ENCODE data around the gene LRBA.

Gene LRBA

GRCh38 chr4:150252741-150253140 is 762.3 kb downstream of the LRBA start:
- WGBS = 94% methylated on average over 5 of the region's 7 CpGs
- Histone ChIP-seq H3K27me3 (ENCODE audit: control insufficient read depth in 1 of 2, insufficient read depth in 1 of 2, low read length in 2 of 2) (no peaks in the 10 kb centered on the region), H3K18ac (ENCODE audit: low read depth in 1 of 2, low read length in 2 of 2) (no peak overlapping the region)

GRCh38 chr4:150252306-150252705 is 762.8 kb downstream of the LRBA start:
- H3K27ac ChIP-seq (ENCODE audit: low read length, poor library complexity, severe bottlenecking) = no peak overlapping the region
- 90% methylated on average over 6 of the region's 6 CpGs for WGBS
- H3K4me1 ChIP-seq (ENCODE audit: control insufficient read depth, insufficient read depth, low read depth, low read length) = peaks cover 8% of the 10 kb centered on the region
- H2BK5ac ChIP-seq (ENCODE audit: low read depth, low read length, poor library complexity, severe bottlenecking) = no peak overlapping the region
- H3K4me3 ChIP-seq (ENCODE audit: insufficient read depth in 1 of 2, low read depth in 1 of 2, low read length in 2 of 2) = no peak overlapping the region
- DNase-seq = no peak
- no peak overlapping the region for H2BK15ac ChIP-seq (ENCODE audit: low read depth, poor library complexity, severe bottlenecking)
- no peak overlapping the region for H2BK120ac ChIP-seq (ENCODE audit: low read depth, low read length)
- no peak overlapping the region for H4K8ac ChIP-seq (ENCODE audit: low read length)
- no peak overlapping the region for H2AK5ac ChIP-seq (ENCODE audit: low read length, severe bottlenecking)
- no peak overlapping the region for H3K23ac ChIP-seq (ENCODE audit: low read length in 2 of 2)
- H2AFZ ChIP-seq (ENCODE audit: low read depth, low read length) = no peak overlapping the region
- no peaks in the 10 kb centered on the region for H3K79me1 ChIP-seq (replicated peaks; ENCODE audit: low read length, poor library complexity, severe bottlenecking)
- no peak overlapping the region for H3K14ac ChIP-seq (ENCODE audit: low read length in 2 of 2)
- H3K4ac ChIP-seq (ENCODE audit: low read depth in 1 of 2, low read length in 2 of 2) = no peak overlapping the region
- no peak overlapping the region for H3K18ac ChIP-seq (ENCODE audit: low read depth in 1 of 2, low read length in 2 of 2)
- no peak overlapping the region for H4K91ac ChIP-seq (ENCODE audit: low read length)
- H3K4me2 ChIP-seq (ENCODE audit: low read length, poor library complexity, severe bottlenecking) = no peak overlapping the region
- no peaks in the 10 kb centered on the region for H3K9me3 ChIP-seq (ENCODE audit: control insufficient read depth, low read length)
- H3K27me3 ChIP-seq (ENCODE audit: control insufficient read depth in 1 of 2, insufficient read depth in 1 of 2, low read length in 2 of 2) = no peaks in the 10 kb centered on the region
- H3K36me3 ChIP-seq (ENCODE audit: control insufficient read depth in 1 of 2, insufficient read depth in 2 of 2, low read depth in 1 of 2, low read length in 2 of 2) = peaks cover 0 to 46% of the 10 kb centered on the region in 2 experiments
- no peak overlapping the region for H2BK12ac ChIP-seq (ENCODE audit: low read length in 2 of 2)
- H3K9ac ChIP-seq (ENCODE audit: low read length) = no peak overlapping the region

More at GRCh38 chr4:150252741-150253140, 762.3 kb downstream of the LRBA start:
- no peak overlapping the region for H2AK5ac ChIP-seq (ENCODE audit: low read length, severe bottlenecking)
- H3K27ac ChIP-seq (ENCODE audit: low read length, poor library complexity, severe bottlenecking) = no peak overlapping the region
- H4K91ac ChIP-seq (ENCODE audit: low read length) = no peak overlapping the region
- H2BK120ac ChIP-seq (ENCODE audit: low read depth, low read length) = no peak overlapping the region
- H3K4me2 ChIP-seq (ENCODE audit: low read length, poor library complexity, severe bottlenecking) = no peak overlapping the region
- H3K36me3 ChIP-seq (ENCODE audit: control insufficient read depth in 1 of 2, insufficient read depth in 2 of 2, low read depth in 1 of 2, low read length in 2 of 2) = peaks cover 0 to 50% of the 10 kb centered on the region in 2 experiments
- peaks cover 8% of the 10 kb centered on the region for H3K4me1 ChIP-seq (ENCODE audit: control insufficient read depth, insufficient read depth, low read depth, low read length)
- no peaks in the 10 kb centered on the region for H3K9me3 ChIP-seq (ENCODE audit: control insufficient read depth, low read length)
- no peak overlapping the region for H3K4me3 ChIP-seq (ENCODE audit: insufficient read depth in 1 of 2, low read depth in 1 of 2, low read length in 2 of 2)
- DNase-seq = no peak
- H3K79me1 ChIP-seq (replicated peaks; ENCODE audit: low read length, poor library complexity, severe bottlenecking) = no peaks in the 10 kb centered on the region
- no peak overlapping the region for H3K4ac ChIP-seq (ENCODE audit: low read depth in 1 of 2, low read length in 2 of 2)
- H3K9ac ChIP-seq (ENCODE audit: low read length) = no peak overlapping the region
- no peak overlapping the region for H2BK15ac ChIP-seq (ENCODE audit: low read depth, poor library complexity, severe bottlenecking)
- H2AFZ ChIP-seq (ENCODE audit: low read depth, low read length) = no peak overlapping the region
- no peak overlapping the region for H3K23ac ChIP-seq (ENCODE audit: low read length in 2 of 2)
- no peak overlapping the region for H2BK5ac ChIP-seq (ENCODE audit: low read depth, low read length, poor library complexity, severe bottlenecking)
- no peak overlapping the region for H2BK12ac ChIP-seq (ENCODE audit: low read length in 2 of 2)
- H3K14ac ChIP-seq (ENCODE audit: low read length in 2 of 2) = no peak overlapping the region
- no peak overlapping the region for H4K8ac ChIP-seq (ENCODE audit: low read length)

GRCh38 chr4:150251752-150252190 is 763.3 kb downstream of the LRBA start:
- DNase-seq = no peak
- H4K8ac ChIP-seq (ENCODE audit: low read length) = no peak overlapping the region
- H2AK5ac ChIP-seq (ENCODE audit: low read length, severe bottlenecking) = no peak overlapping the region
- no peak overlapping the region for H3K4me2 ChIP-seq (ENCODE audit: low read length, poor library complexity, severe bottlenecking)
- H2BK15ac ChIP-seq (ENCODE audit: low read depth, poor library complexity, severe bottlenecking) = no peak overlapping the region
- peaks cover 0 to 41% of the 10 kb centered on the region in 2 experiments for H3K36me3 ChIP-seq (ENCODE audit: control insufficient read depth in 1 of 2, insufficient read depth in 2 of 2, low read depth in 1 of 2, low read length in 2 of 2)
- H3K27me3 ChIP-seq (ENCODE audit: control insufficient read depth in 1 of 2, insufficient read depth in 1 of 2, low read length in 2 of 2) = no peaks in the 10 kb centered on the region
- H3K27ac ChIP-seq (ENCODE audit: low read length, poor library complexity, severe bottlenecking) = no peak overlapping the region
- WGBS = 65% methylated on average over 7 of the region's 7 CpGs
- H2BK120ac ChIP-seq (ENCODE audit: low read depth, low read length) = no peak overlapping the region
- no peak overlapping the region for H3K4me3 ChIP-seq (ENCODE audit: insufficient read depth in 1 of 2, low read depth in 1 of 2, low read length in 2 of 2)
- peaks cover 8% of the 10 kb centered on the region for H3K4me1 ChIP-seq (ENCODE audit: control insufficient read depth, insufficient read depth, low read depth, low read length)
- H3K14ac ChIP-seq (ENCODE audit: low read length in 2 of 2) = no peak overlapping the region
- no peak overlapping the region for H3K18ac ChIP-seq (ENCODE audit: low read depth in 1 of 2, low read length in 2 of 2)
- H3K23ac ChIP-seq (ENCODE audit: low read length in 2 of 2) = no peak overlapping the region
- no peak overlapping the region for H2AFZ ChIP-seq (ENCODE audit: low read depth, low read length)
- H3K9ac ChIP-seq (ENCODE audit: low read length) = no peak overlapping the region
- H2BK5ac ChIP-seq (ENCODE audit: low read depth, low read length, poor library complexity, severe bottlenecking) = no peak overlapping the region
- H3K4ac ChIP-seq (ENCODE audit: low read depth in 1 of 2, low read length in 2 of 2) = no peak overlapping the region
- no peaks in the 10 kb centered on the region for H3K79me1 ChIP-seq (replicated peaks; ENCODE audit: low read length, poor library complexity, severe bottlenecking)
- H2BK12ac ChIP-seq (ENCODE audit: low read length in 2 of 2) = no peak overlapping the region
- no peaks in the 10 kb centered on the region for H3K9me3 ChIP-seq (ENCODE audit: control insufficient read depth, low read length)
- H4K91ac ChIP-seq (ENCODE audit: low read length) = no peak overlapping the region

- no peak overlapping the region for H3K4me3 ChIP-seq (ENCODE audit: insufficient read depth in 1 of 2, low read depth in 1 of 2, low read length in 2 of 2)
- H3K36me3 ChIP-seq (ENCODE audit: control insufficient read depth in 1 of 2, insufficient read depth in 2 of 2, low read depth in 1 of 2, low read length in 2 of 2) = peaks cover 0 to 41% of the 10 kb centered on the region in 2 experiments
- DNase-seq = no peak
- no peaks in the 10 kb centered on the region for H3K9me3 ChIP-seq (ENCODE audit: control insufficient read depth, low read length)
- no peak overlapping the region for H3K9ac ChIP-seq (ENCODE audit: low read length)
- no peak overlapping the region for H2BK120ac ChIP-seq (ENCODE audit: low read depth, low read length)
- peaks cover 3% of the 10 kb centered on the region for H3K79me1 ChIP-seq (replicated peaks; ENCODE audit: low read length, poor library complexity, severe bottlenecking)
- no peak overlapping the region for H4K8ac ChIP-seq (ENCODE audit: low read length)
- H3K18ac ChIP-seq (ENCODE audit: low read depth in 1 of 2, low read length in 2 of 2) = no peak overlapping the region
- no peak overlapping the region for H2BK12ac ChIP-seq (ENCODE audit: low read length in 2 of 2)
- peaks cover 12% of the 10 kb centered on the region for H3K4me1 ChIP-seq (ENCODE audit: control insufficient read depth, insufficient read depth, low read depth, low read length)
- WGBS = 94% methylated on average over 3 of the region's 4 CpGs
- no peak overlapping the region for H2BK15ac ChIP-seq (ENCODE audit: low read depth, poor library complexity, severe bottlenecking)
- H3K27me3 ChIP-seq (ENCODE audit: control insufficient read depth in 1 of 2, insufficient read depth in 1 of 2, low read length in 2 of 2) = no peaks in the 10 kb centered on the region
- no peak overlapping the region for H3K4me2 ChIP-seq (ENCODE audit: low read length, poor library complexity, severe bottlenecking)
- H3K23ac ChIP-seq (ENCODE audit: low read length in 2 of 2) = no peak overlapping the region
- no peak overlapping the region for H2AK5ac ChIP-seq (ENCODE audit: low read length, severe bottlenecking)
- H2BK5ac ChIP-seq (ENCODE audit: low read depth, low read length, poor library complexity, severe bottlenecking) = no peak overlapping the region
- H3K4ac ChIP-seq (ENCODE audit: low read depth in 1 of 2, low read length in 2 of 2) = no peak overlapping the region
- H4K91ac ChIP-seq (ENCODE audit: low read length) = no peak overlapping the region
- H3K27ac ChIP-seq (ENCODE audit: low read length, poor library complexity, severe bottlenecking) = no peak overlapping the region
- H2AFZ ChIP-seq (ENCODE audit: low read depth, low read length) = no peak overlapping the region
- H3K14ac ChIP-seq (ENCODE audit: low read length in 2 of 2) = no peak overlapping the region
Observed at GRCh38 chr4:150250998-150251651, 764.0 kb downstream of the LRBA start.
